GM12878 (cell line): ENCODE measurements around the gene PIK3C3.

ENCODE experiments used
- MEF2B ChIP-seq: fragments of 450-650 bp; IDR thresholded peaks from 2 replicates; pipeline ENCODE4 v1.6.1; 2018; ENCODE audit warnings: mild to moderate bottlenecking, moderate library complexity; ENCODE audit not compliant: partially characterized antibody, poor library complexity, severe bottlenecking
- POLR2A ChIP-seq: IDR thresholded peaks from 2 replicates; pipeline ENCODE4 v1.6.1; 2011; ENCODE audit warnings: low read depth, mild to moderate bottlenecking, low read length
- RBBP5 ChIP-seq: fragments of 200-600 bp; sonication (generic); conservative IDR thresholded peaks from 2 replicates; pipeline ENCODE4 v1.6.1; 2016
- SMAD1 ChIP-seq: fragments of 450-650 bp; IDR thresholded peaks from 2 replicates; pipeline ENCODE4 v1.6.1; 2018; ENCODE audit warnings: mild to moderate bottlenecking, low read depth; ENCODE audit not compliant: partially characterized antibody
- SUPT20H ChIP-seq: IDR thresholded peaks from 2 replicates; pipeline ENCODE4 v1.6.1; 2011; ENCODE audit warnings: low read depth, mild to moderate bottlenecking, low read length, moderate library complexity, borderline replicate concordance; ENCODE audit not compliant: control insufficient read depth
- YY1 ChIP-seq: IDR thresholded peaks from 2 replicates; pipeline ENCODE4 v1.6.1; 2011; ENCODE audit warnings: low read depth, mild to moderate bottlenecking, low read length
- ZSCAN29 ChIP-seq: fragments of 450-650 bp; IDR thresholded peaks from 2 replicates; pipeline ENCODE4 v1.6.1; 2017; ENCODE audit warnings: mild to moderate bottlenecking, moderate library complexity
- TF ChIP-seq, protein P1 (sequence below), 3 experiments: IDR thresholded peaks in 2 of 3; conservative IDR thresholded peaks in 1 of 3; 2 replicates each; pipeline ENCODE4 v1.5.1; 2011; ENCODE audit warnings: low read depth in 3 of 3, low read length in 3 of 3, mild to moderate bottlenecking in 3 of 3, control low read depth in 2 of 3, moderate library complexity in 2 of 3, inconsistent platforms in 1 of 3, mixed read lengths in 1 of 3; ENCODE audit not compliant: control insufficient read depth in 2 of 3, insufficient read depth in 1 of 3; ENCODE audit errors: extremely low read depth in 1 of 3

GRCh38 chr18:42011053-42011452 lies 56.0 kb downstream of the PIK3C3 start:
- TF ChIP-seq, protein P1, sequence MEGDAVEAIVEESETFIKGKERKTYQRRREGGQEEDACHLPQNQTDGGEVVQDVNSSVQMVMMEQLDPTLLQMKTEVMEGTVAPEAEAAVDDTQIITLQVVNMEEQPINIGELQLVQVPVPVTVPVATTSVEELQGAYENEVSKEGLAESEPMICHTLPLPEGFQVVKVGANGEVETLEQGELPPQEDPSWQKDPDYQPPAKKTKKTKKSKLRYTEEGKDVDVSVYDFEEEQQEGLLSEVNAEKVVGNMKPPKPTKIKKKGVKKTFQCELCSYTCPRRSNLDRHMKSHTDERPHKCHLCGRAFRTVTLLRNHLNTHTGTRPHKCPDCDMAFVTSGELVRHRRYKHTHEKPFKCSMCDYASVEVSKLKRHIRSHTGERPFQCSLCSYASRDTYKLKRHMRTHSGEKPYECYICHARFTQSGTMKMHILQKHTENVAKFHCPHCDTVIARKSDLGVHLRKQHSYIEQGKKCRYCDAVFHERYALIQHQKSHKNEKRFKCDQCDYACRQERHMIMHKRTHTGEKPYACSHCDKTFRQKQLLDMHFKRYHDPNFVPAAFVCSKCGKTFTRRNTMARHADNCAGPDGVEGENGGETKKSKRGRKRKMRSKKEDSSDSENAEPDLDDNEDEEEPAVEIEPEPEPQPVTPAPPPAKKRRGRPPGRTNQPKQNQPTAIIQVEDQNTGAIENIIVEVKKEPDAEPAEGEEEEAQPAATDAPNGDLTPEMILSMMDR (IDR thresholded peaks at IDR 0.05 in 2 of 3, conservative IDR thresholded peaks at IDR 0.05 in 1 of 3; ENCODE audit: control insufficient read depth in 2 of 3, extremely low read depth in 1 of 3, insufficient read depth in 1 of 3, low read depth in 3 of 3, low read length in 3 of 3), result no peak
- TF ChIP-seq RBBP5, result no peak
- TF ChIP-seq MEF2B, result no peak
- no peak for TF ChIP-seq POLR2A
- TF ChIP-seq ZSCAN29, result no peak
- no peak for TF ChIP-seq SMAD1
- TF ChIP-seq YY1, result no peak
- no peak for TF ChIP-seq SUPT20H
